GM21786 (cell line): Measurements from ENCODE around the gene DIAPH2.
"Not testable (repeated sequence)": the region's sequence is repeated elsewhere in the genome, so short reads cannot be mapped to it uniquely, and the experiment has no call there.

Source experiments
- ATAC-seq: cut with Tn5 transposase; IDR thresholded peaks from one replicate; pipeline ENCODE4 v1.9.1; 2021; ENCODE audit not compliant: unreplicated experiment

DIAPH2 gene

GRCh38 chrX:96715481-96715880, 30.8 kb downstream of the DIAPH2 start:
- no peak for ATAC-seq

GRCh38 chrX:96719161-96719875, 34.7 kb downstream of the DIAPH2 start:
- ATAC-seq: no peak

GRCh38 chrX:96721354-96721753, 36.7 kb downstream of the DIAPH2 start:
- peak; percentile 99 for ATAC-seq

- no peak for ATAC-seq
Observed at GRCh38 chrX:96722781-96723180, 38.1 kb downstream of the DIAPH2 start.

- no peak for ATAC-seq
Observed at GRCh38 chrX:96729053-96729452, 44.4 kb downstream of the DIAPH2 start.

GRCh38 chrX:96729868-96730643, 45.4 kb downstream of the DIAPH2 start:
- ATAC-seq: no peak

GRCh38 chrX:96731000-96731399, 46.4 kb downstream of the DIAPH2 start:
- ATAC-seq: not testable (repeated sequence)

- no peak for ATAC-seq
Observed at GRCh38 chrX:96743367-96744073, 58.9 kb downstream of the DIAPH2 start.

- no peak for ATAC-seq
Observed at GRCh38 chrX:96752781-96753180, 68.1 kb downstream of the DIAPH2 start.

- no peak for ATAC-seq
Observed at GRCh38 chrX:96753230-96753629, 68.6 kb downstream of the DIAPH2 start.

- no peak for ATAC-seq
Observed at GRCh38 chrX:96756491-96756890, 71.8 kb downstream of the DIAPH2 start.

GRCh38 chrX:96761566-96761965, 76.9 kb downstream of the DIAPH2 start:
- ATAC-seq: no peak

GRCh38 chrX:96763608-96764007, 79.0 kb downstream of the DIAPH2 start:
- no peak for ATAC-seq

GRCh38 chrX:96764864-96765263, 80.2 kb downstream of the DIAPH2 start:
- ATAC-seq: peak; percentile 79

GRCh38 chrX:96770315-96770714, 85.7 kb downstream of the DIAPH2 start:
- no peak for ATAC-seq

- ATAC-seq: no peak
Observed at GRCh38 chrX:96771486-96771885, 86.8 kb downstream of the DIAPH2 start.

- no peak for ATAC-seq
Observed at GRCh38 chrX:96774116-96774515, 89.5 kb downstream of the DIAPH2 start.

- no peak for ATAC-seq
Observed at GRCh38 chrX:96776966-96777365, 92.3 kb downstream of the DIAPH2 start.

GRCh38 chrX:96791559-96791958, 106.9 kb downstream of the DIAPH2 start:
- ATAC-seq: no peak

GRCh38 chrX:96792047-96792446, 107.4 kb downstream of the DIAPH2 start:
- no peak for ATAC-seq

GRCh38 chrX:96798982-96799381, 114.3 kb downstream of the DIAPH2 start:
- ATAC-seq: no peak

GRCh38 chrX:96807318-96807717, 122.7 kb downstream of the DIAPH2 start:
- no peak for ATAC-seq
